HCT116 (cell line): ENCODE measurements around the gene PLS3. TPM values are rescaled to one million over a fixed set of nuclear protein-coding genes. Genes with fewer than 3 reads are reported as not detected.

Experiments
- ATAC-seq: fragments of 200-7000 bp; cut with Tn5 transposase; 2 replicates; pipeline ENCODE4 v1.9.1; 2020; ENCODE audit warnings: mild to moderate bottlenecking, moderate library complexity
- BruUV-seq: library from RNA; stranded (reverse); fragments of 400-500 nt; replicated peaks from 2 replicates; lab custom pipeline; 2021; lab: Mats Ljungman, UMichigan
- CTCF ChIA-PET: fragments of 300-600 bp; sonication (Branson Sonifier 250); formaldehyde crosslinking; loops from one replicate; lab custom pipeline; 2021; ENCODE audit warnings: antibody characterized with exemption; lab: Charles Lee
- POLR2A ChIA-PET: fragments of 300-600, 350-600 bp; sonication (Branson Sonifier 250); formaldehyde crosslinking; loops from one replicate; lab custom pipeline; 2021; ENCODE audit warnings: antibody characterized with exemption; lab: Charles Lee
- RAD21 ChIA-PET, 2 experiments: fragments of 300-600 bp; sonication (Branson Sonifier 250); formaldehyde crosslinking; loops; one replicate each; lab custom pipeline; 2023; ENCODE audit warnings: low total read pairs in 2 of 2; ENCODE audit not compliant: uncharacterized antibody in 2 of 2, unreplicated experiment in 2 of 2, low non-redundant PET in 1 of 2; lab: Charles Lee
- DNase-seq: peaks from one replicate; pipeline ENCODE4 v3.0.0-alpha.2; 2010; ENCODE audit warnings: low read depth, low spot score
- H2AFZ ChIP-seq: fragments of 200-600 bp; shearing (Covaris generic), sonication (generic); 2 replicates; pipeline ENCODE4 v1.6.1; 2017; ENCODE audit warnings: low read depth, mixed run types, mixed read lengths, antibody characterized with exemption, low read length; ENCODE audit not compliant: poor library complexity, severe bottlenecking
- H3K27ac ChIP-seq: 2 replicates; pipeline ENCODE4 v1.5.1; 2012; ENCODE audit warnings: low read depth, low read length
- H3K27me3 ChIP-seq: fragments of 200-600 bp; sonication (generic); 2 replicates; pipeline ENCODE4 v1.6.1; 2016; ENCODE audit warnings: mixed run types, low read length, mixed read lengths; ENCODE audit not compliant: insufficient read depth
- H3K36me3 ChIP-seq, 2 experiments: fragments of 200-500 bp in 1 of 2; fragments of 200-600 bp in 1 of 2; sonication (Bioruptor generic) in 1 of 2; sonication (generic) in 1 of 2; 2 replicates each; pipeline versions ENCODE4 v1.5.1 to v1.6.1; 2014 to 2016; ENCODE audit warnings: low read length in 2 of 2, inconsistent platforms in 1 of 2, mixed read lengths in 1 of 2, mixed run types in 1 of 2; ENCODE audit not compliant: insufficient read depth in 2 of 2, control insufficient read depth in 1 of 2
- H3K4me1 ChIP-seq, 2 experiments: fragments of 200-600 bp in 1 of 2; sonication (generic) in 1 of 2; 2 replicates each; pipeline versions ENCODE4 v1.5.1 to v1.6.1; 2012 to 2017; ENCODE audit warnings: low read length in 2 of 2, inconsistent platforms in 1 of 2, mild to moderate bottlenecking in 1 of 2, mixed read lengths in 1 of 2, mixed run types in 1 of 2, moderate library complexity in 1 of 2; ENCODE audit not compliant: insufficient read depth in 2 of 2, control insufficient read depth in 1 of 2
- H3K4me2 ChIP-seq: fragments of 200-600 bp; sonication (generic); 2 replicates; pipeline ENCODE4 v1.6.1; 2017; ENCODE audit warnings: mixed run types, low read length, mixed read lengths
- H3K4me3 ChIP-seq, 2 experiments: fragments of 200-600 bp in 1 of 2; sonication (generic) in 1 of 2; replicated peaks in 1 of 2; 2 replicates each; pipeline ENCODE4 v1.5.1; 2011 to 2016; ENCODE audit warnings: low read length in 2 of 2, control low read depth in 1 of 2, low read depth in 1 of 2, mild to moderate bottlenecking in 1 of 2, mixed read lengths in 1 of 2, mixed run types in 1 of 2
- H3K79me2 ChIP-seq: fragments of 200-600 bp; sonication (generic); 2 replicates; pipeline ENCODE4 v1.6.1; 2017; ENCODE audit warnings: mild to moderate bottlenecking, mixed run types, low read length, moderate library complexity, mixed read lengths; ENCODE audit not compliant: insufficient read depth
- H3K9ac ChIP-seq: fragments of 200-600 bp; sonication (generic); 2 replicates; pipeline ENCODE4 v1.6.1; 2016; ENCODE audit warnings: low read length, mixed read lengths
- H3K9me2 ChIP-seq: fragments of 200-600 bp; sonication (generic), shearing (Covaris generic); 2 replicates; pipeline ENCODE4 v1.6.1; 2017; ENCODE audit warnings: mixed run types, mild to moderate bottlenecking, moderate library complexity; ENCODE audit not compliant: insufficient read depth
- H3K9me3 ChIP-seq, 2 experiments: fragments of 200-500 bp in 1 of 2; fragments of 200-600 bp in 1 of 2; sonication (Bioruptor generic) in 1 of 2; sonication (generic) in 1 of 2; 2 replicates each; pipeline ENCODE4 v1.6.1; 2014 to 2017; ENCODE audit warnings: low read length in 2 of 2, mixed read lengths in 2 of 2, inconsistent platforms in 1 of 2, low read depth in 1 of 2, mild to moderate bottlenecking in 1 of 2, mixed run types in 1 of 2, moderate library complexity in 1 of 2; ENCODE audit not compliant: control insufficient read depth in 1 of 2, insufficient read depth in 1 of 2
- H4K20me1 ChIP-seq: fragments of 200-600 bp; sonication (generic), shearing (Covaris generic); 2 replicates; pipeline ENCODE4 v1.6.1; 2017; ENCODE audit warnings: mixed run types, mild to moderate bottlenecking, moderate library complexity; ENCODE audit not compliant: insufficient read depth
- CBX3 ChIP-seq: IDR thresholded peaks from 2 replicates; pipeline ENCODE4 v1.6.1; 2012; ENCODE audit warnings: low read depth
- CEBPB ChIP-seq: IDR thresholded peaks from 2 replicates; pipeline ENCODE4 v1.6.1; 2012; ENCODE audit warnings: low read depth
- EZH2 ChIP-seq: fragments of 200-600 bp; sonication (generic); IDR thresholded peaks from 2 replicates; pipeline ENCODE4 v1.6.1; 2017; ENCODE audit warnings: antibody characterized with exemption, mixed run types
- FOSL1 ChIP-seq: IDR thresholded peaks from 2 replicates; pipeline ENCODE4 v1.6.1; 2012; ENCODE audit warnings: low read depth
- JUND ChIP-seq: IDR thresholded peaks from 2 replicates; pipeline ENCODE4 v1.6.1; 2012
- POLR2A ChIP-seq: IDR thresholded peaks from 2 replicates; pipeline ENCODE4 v1.7.0; 2011; ENCODE audit warnings: borderline replicate concordance; ENCODE audit not compliant: insufficient read depth, insufficient read length; ENCODE audit errors: extremely low read depth
- RAD21 ChIP-seq: IDR thresholded peaks from 2 replicates; pipeline ENCODE4 v1.6.1; 2012; ENCODE audit warnings: low read depth, mild to moderate bottlenecking
- REST ChIP-seq: IDR thresholded peaks from 2 replicates; pipeline ENCODE4 v1.6.1; 2012; ENCODE audit warnings: low read depth
- SIN3A ChIP-seq: IDR thresholded peaks from 2 replicates; pipeline ENCODE4 v1.6.1; 2012; ENCODE audit warnings: low read depth
- SP1 ChIP-seq: IDR thresholded peaks from 2 replicates; pipeline ENCODE4 v1.6.1; 2012; ENCODE audit warnings: low read depth
- ZFX ChIP-seq: fragments of 450-650 bp; IDR thresholded peaks from 2 replicates; pipeline ENCODE4 v1.6.1; 2017
- ZNF274 ChIP-seq: fragments of 200-500 bp; sonication (Bioruptor generic); IDR thresholded peaks from 2 replicates; pipeline ENCODE4 v1.6.1; 2014; ENCODE audit warnings: mild to moderate bottlenecking, low read depth, low read length, inconsistent platforms
- intact Hi-C: fragments of 100-400 bp; cut with micrococcal nuclease; formaldehyde crosslinking; loops from 2 replicates; pipeline ENCODE4 v1.10.0; 2022
- total RNA-seq: library from RNA; stranded (reverse); gene quantifications from one replicate; pipeline ENCODE4 v1.2.1, GENCODE V29; 2021; ENCODE audit not compliant: unreplicated experiment
- TF ChIP-seq, protein P1 (sequence below): IDR thresholded peaks from 2 replicates; pipeline ENCODE4 v1.6.1; 2012
- TF ChIP-seq, protein P2 (sequence below): IDR thresholded peaks from 2 replicates; pipeline ENCODE4 v1.6.1; 2012
- TF ChIP-seq, protein P3 (sequence below), 3 experiments: fragments of 200-600 bp in 1 of 3; sonication (generic) in 1 of 3; IDR thresholded peaks in 2 of 3; conservative IDR thresholded peaks in 1 of 3; 2 replicates each; pipeline ENCODE4 v1.5.1; 2012 to 2017; ENCODE audit warnings: low read depth in 2 of 3, low read length in 2 of 3, antibody characterized with exemption in 1 of 3, borderline replicate concordance in 1 of 3, control low read depth in 1 of 3, mild to moderate bottlenecking in 1 of 3, mixed read lengths in 1 of 3, mixed run types in 1 of 3, moderate library complexity in 1 of 3; ENCODE audit not compliant: insufficient read depth in 1 of 3

PLS3 gene
- total RNA-seq, 1 experiment from 2014 or later, result 50.8 TPM

GRCh38 chrX:115589419-115589818 is 28.4 kb downstream of the PLS3 start:
- H2AFZ ChIP-seq, result no peak overlapping the region
- CTCF ChIA-PET, result no interaction called here
- intact Hi-C loops, result no loop called here
- no peaks in the 10 kb centered on the region for H3K9me2 ChIP-seq
- H3K27ac ChIP-seq, result no peak overlapping the region
- peaks cover 14% of the 10 kb centered on the region; the same call in 1 of the 2 replicates for H3K79me2 ChIP-seq
- H3K4me3 ChIP-seq, result no peak overlapping the region
- H3K27me3 ChIP-seq, result no peaks in the 10 kb centered on the region
- TF ChIP-seq ZFX, result no peak
- TF ChIP-seq, protein P1, sequence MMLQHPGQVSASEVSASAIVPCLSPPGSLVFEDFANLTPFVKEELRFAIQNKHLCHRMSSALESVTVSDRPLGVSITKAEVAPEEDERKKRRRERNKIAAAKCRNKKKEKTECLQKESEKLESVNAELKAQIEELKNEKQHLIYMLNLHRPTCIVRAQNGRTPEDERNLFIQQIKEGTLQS, result no peak
- TF ChIP-seq CEBPB, result no peak
- TF ChIP-seq, all 23 proteins: peak for 0
- POLR2A ChIA-PET, result no interaction called here
- no TSS peak for BruUV-seq
- no peaks in the 10 kb centered on the region for H4K20me1 ChIP-seq
- H3K4me1 ChIP-seq, result peaks cover 3 to 6% of the 10 kb centered on the region in 2 experiments; a peak in 2 of 4 replicates
- no peak overlapping the region for H3K4me2 ChIP-seq
- RAD21 ChIA-PET, result no interaction called here
- no peaks in the 10 kb centered on the region for H3K9me3 ChIP-seq
- ATAC-seq, result no peak
- DNase-seq, result no peak
- no peak overlapping the region for H3K9ac ChIP-seq
- no peaks in the 10 kb centered on the region for H3K36me3 ChIP-seq

DNA sequence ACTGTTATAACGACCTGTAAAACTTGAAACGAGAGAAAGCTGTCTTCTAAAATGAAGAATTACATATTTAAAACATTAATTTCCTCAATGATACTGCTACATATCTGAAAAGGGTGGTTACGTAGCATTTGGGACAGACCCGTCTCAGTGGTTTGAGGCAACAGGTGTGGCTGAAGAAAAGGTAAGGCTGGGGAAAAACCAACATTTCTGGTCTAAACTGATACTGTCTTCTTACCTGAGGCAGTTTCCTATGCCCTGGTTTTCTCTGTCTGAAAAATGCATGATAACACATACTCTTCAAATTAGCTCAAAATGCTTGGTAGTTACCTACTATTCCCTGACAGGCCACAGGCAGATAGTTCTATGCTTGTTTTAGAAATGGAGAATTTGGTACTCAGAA is 30.4 kb downstream of the PLS3 start:
- intact Hi-C loops, result no loop called here
- H3K27me3 ChIP-seq, result no peaks in the 10 kb centered on the region
- H3K4me1 ChIP-seq, result peaks cover 6% of the 10 kb centered on the region in 2 experiments; a peak in 2 of 4 replicates
- DNase-seq (no peak), ATAC-seq (no peak)
- BruUV-seq, result no TSS peak
- peaks cover 14% of the 10 kb centered on the region; the same call in 1 of the 2 replicates for H3K79me2 ChIP-seq
- CTCF ChIA-PET, result no interaction called here
- no peaks in the 10 kb centered on the region for H4K20me1 ChIP-seq
- H3K9me2 ChIP-seq, result no peaks in the 10 kb centered on the region
- RAD21 ChIA-PET, result no interaction called here
- no peaks in the 10 kb centered on the region for H3K9me3 ChIP-seq
- H3K9ac ChIP-seq, result no peak overlapping the region
- H2AFZ ChIP-seq, result no peak overlapping the region
- POLR2A ChIA-PET, result no interaction called here
- no peak overlapping the region for H3K4me3 ChIP-seq
- no peak overlapping the region for H3K27ac ChIP-seq
- no peak overlapping the region; the same call in 1 of the 2 replicates for H3K4me2 ChIP-seq
- no peaks in the 10 kb centered on the region for H3K36me3 ChIP-seq
- TF ChIP-seq JUND (no peak), ZNF274 (no peak), CBX3 (no peak), EZH2 (no peak), SP1 (no peak), REST (no peak), SIN3A (no peak), POLR2A (no peak), FOSL1 (no peak), RAD21 (no peak)
- TF ChIP-seq, protein P2, sequence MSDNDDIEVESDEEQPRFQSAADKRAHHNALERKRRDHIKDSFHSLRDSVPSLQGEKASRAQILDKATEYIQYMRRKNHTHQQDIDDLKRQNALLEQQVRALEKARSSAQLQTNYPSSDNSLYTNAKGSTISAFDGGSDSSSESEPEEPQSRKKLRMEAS, result no peak
- TF ChIP-seq, protein P1, result no peak
- TF ChIP-seq, protein P3, sequence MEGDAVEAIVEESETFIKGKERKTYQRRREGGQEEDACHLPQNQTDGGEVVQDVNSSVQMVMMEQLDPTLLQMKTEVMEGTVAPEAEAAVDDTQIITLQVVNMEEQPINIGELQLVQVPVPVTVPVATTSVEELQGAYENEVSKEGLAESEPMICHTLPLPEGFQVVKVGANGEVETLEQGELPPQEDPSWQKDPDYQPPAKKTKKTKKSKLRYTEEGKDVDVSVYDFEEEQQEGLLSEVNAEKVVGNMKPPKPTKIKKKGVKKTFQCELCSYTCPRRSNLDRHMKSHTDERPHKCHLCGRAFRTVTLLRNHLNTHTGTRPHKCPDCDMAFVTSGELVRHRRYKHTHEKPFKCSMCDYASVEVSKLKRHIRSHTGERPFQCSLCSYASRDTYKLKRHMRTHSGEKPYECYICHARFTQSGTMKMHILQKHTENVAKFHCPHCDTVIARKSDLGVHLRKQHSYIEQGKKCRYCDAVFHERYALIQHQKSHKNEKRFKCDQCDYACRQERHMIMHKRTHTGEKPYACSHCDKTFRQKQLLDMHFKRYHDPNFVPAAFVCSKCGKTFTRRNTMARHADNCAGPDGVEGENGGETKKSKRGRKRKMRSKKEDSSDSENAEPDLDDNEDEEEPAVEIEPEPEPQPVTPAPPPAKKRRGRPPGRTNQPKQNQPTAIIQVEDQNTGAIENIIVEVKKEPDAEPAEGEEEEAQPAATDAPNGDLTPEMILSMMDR (IDR thresholded peaks at IDR 0.05 in 2 of 3, conservative IDR thresholded peaks at IDR 0.05 in 1 of 3; ENCODE audit: borderline replicate concordance in 1 of 3, insufficient read depth in 1 of 3, low read depth in 2 of 3, low read length in 2 of 3), result no peak
